Stimulated activated naive B cell treated with anti-CD40 and anti-IgM and Interleukin-4, amounts not matched to agents 10 μg/mL and 1 μg/mL and 100 μg/mL, for 72 hours (primary cell): ENCODE measurements around the gene TUT4.

Source experiments
- ATAC-seq, 2 donors: fragments of 150-1000 bp; cut with Tn5 transposase; replicated peaks; 2 replicates each; pipeline ENCODE4 v1.10.0; 2021; ENCODE audit warnings: moderate library complexity in 1 of 2
- DNase-seq: peaks from one replicate; pipeline ENCODE4 v3.0.0; 2021
- H3K27ac Mint-ChIP-seq: one replicate; pipeline ENCODE4 v1.8.0; 2022; ENCODE audit warnings: mild to moderate bottlenecking, mixed read lengths
- H3K27me3 Mint-ChIP-seq, 2 donors: one replicate each; pipeline ENCODE4 v1.8.0; 2022; ENCODE audit warnings: mixed read lengths in 2 of 2
- H3K36me3 Mint-ChIP-seq, 2 donors: one replicate each; pipeline ENCODE4 v1.8.0; 2022; ENCODE audit warnings: mixed read lengths in 2 of 2, mild to moderate bottlenecking in 1 of 2
- H3K4me1 Mint-ChIP-seq, 2 donors: one replicate each; pipeline ENCODE4 v1.8.0; 2022; ENCODE audit warnings: mixed read lengths in 2 of 2, mild to moderate bottlenecking in 1 of 2
- H3K4me3 Mint-ChIP-seq, 2 donors: one replicate each; pipeline ENCODE4 v1.8.0; 2022; ENCODE audit warnings: mild to moderate bottlenecking in 2 of 2, mixed read lengths in 2 of 2, moderate library complexity in 1 of 2
- H3K9me3 Mint-ChIP-seq, 2 donors: one replicate each; pipeline ENCODE4 v1.8.0; 2022; ENCODE audit warnings: mixed read lengths in 2 of 2, mild to moderate bottlenecking in 1 of 2

TUT4 gene

GRCh38 chr1:52552505-52553361 lies at the start of gene TUT4:
TSS of gene TUT4 (minus strand) at chr1:52553092. CDS start at chr1:52526280, 26,812 bp downstream.
- H3K4me3 Mint-ChIP-seq, result peak within 1 kb of the TSS in 1 of 2 donors; percentile 79
- peaks cover 0 to 5% of the 10 kb centered on the region in 2 donors for H3K36me3 Mint-ChIP-seq
- DNase-seq (peak; percentile 75), ATAC-seq (peak; percentile 65)
- H3K27ac Mint-ChIP-seq, result peak within 1 kb of the TSS; percentile 77
- peaks cover 15 to 34% of the 10 kb centered on the region in 2 donors for H3K4me1 Mint-ChIP-seq
- no peaks in the 10 kb centered on the region for H3K27me3 Mint-ChIP-seq
- H3K9me3 Mint-ChIP-seq, result no peaks in the 10 kb centered on the region

- Mint-ChIP-seq H3K27me3 (no peaks in the 10 kb centered on the region), H3K9me3 (no peaks in the 10 kb centered on the region), H3K27ac (peak within 1 kb of the TSS; percentile 94), H3K4me3 (peak within 1 kb of the TSS; percentile 86), H3K4me1 (peaks cover 42 to 59% of the 10 kb centered on the region in 2 donors), H3K36me3 (peaks cover 14 to 19% of the 10 kb centered on the region in 2 donors)
- ATAC-seq (peak; percentile 65), DNase-seq (peak; percentile 32)
These were observed 49.3 kb upstream of the TUT4 start, which contains the start of gene GPX7 for GRCh38 chr1:52601991-52602855. TSS of gene GPX7 (plus strand) at chr1:52602371. CDS start at chr1:52602410, 39 bp downstream.

- H3K36me3 Mint-ChIP-seq, result peaks cover 10 to 13% of the 10 kb centered on the region in 2 donors
- DNase-seq (no peak), ATAC-seq (no peak)
- no peaks in the 10 kb centered on the region for H3K27me3 Mint-ChIP-seq
- peaks cover 36 to 52% of the 10 kb centered on the region in 2 donors for H3K4me1 Mint-ChIP-seq
- H3K27ac Mint-ChIP-seq, result peak overlapping the region; percentile 93
- peak overlapping the region; percentile 83 to 85 for H3K4me3 Mint-ChIP-seq
- H3K9me3 Mint-ChIP-seq, result no peaks in the 10 kb centered on the region
These were observed 48.6 kb upstream of the TUT4 start for GRCh38 chr1:52601519-52601918.

GRCh38 chr1:52600533-52601179 lies 47.8 kb upstream of the TUT4 start:
- H3K4me3 Mint-ChIP-seq, result no peak overlapping the region
- no peaks in the 10 kb centered on the region for H3K27me3 Mint-ChIP-seq
- H3K9me3 Mint-ChIP-seq, result no peaks in the 10 kb centered on the region

GRCh38 chr1:52599236-52599635 lies 46.3 kb upstream of the TUT4 start:
- no peak for ATAC-seq
- Mint-ChIP-seq H3K36me3 (peaks cover 2% of the 10 kb centered on the region in 2 donors), H3K4me3 (no peak overlapping the region), H3K27ac (no peak overlapping the region), H3K9me3 (no peaks in the 10 kb centered on the region), H3K27me3 (no peaks in the 10 kb centered on the region), H3K4me1 (peaks cover 26 to 35% of the 10 kb centered on the region in 2 donors)
- DNase-seq, result no peak

More at GRCh38 chr1:52600533-52601179, 47.8 kb upstream of the TUT4 start:
- Mint-ChIP-seq H3K36me3 (peaks cover 5 to 7% of the 10 kb centered on the region in 2 donors), H3K4me1 (peaks cover 30 to 43% of the 10 kb centered on the region in 2 donors), H3K27ac (no peak overlapping the region)
- DNase-seq (no peak), ATAC-seq (no peak)

GRCh38 chr1:52598729-52599128 lies 45.8 kb upstream of the TUT4 start:
- ATAC-seq (no peak), DNase-seq (no peak)
- peaks cover 21 to 34% of the 10 kb centered on the region in 2 donors for H3K4me1 Mint-ChIP-seq
- no peaks in the 10 kb centered on the region for H3K27me3 Mint-ChIP-seq
- H3K9me3 Mint-ChIP-seq, result no peaks in the 10 kb centered on the region
- no peaks in the 10 kb centered on the region for H3K36me3 Mint-ChIP-seq
- H3K27ac Mint-ChIP-seq, result no peak overlapping the region
- H3K4me3 Mint-ChIP-seq, result no peak overlapping the region

- DNase-seq, result no peak
- Mint-ChIP-seq H3K4me1 (peaks cover 15 to 34% of the 10 kb centered on the region in 2 donors), H3K9me3 (no peaks in the 10 kb centered on the region), H3K27me3 (no peaks in the 10 kb centered on the region), H3K27ac (no peak overlapping the region), H3K4me3 (no peak overlapping the region), H3K36me3 (no peaks in the 10 kb centered on the region)
- ATAC-seq, result no peak
These were observed 45.0 kb upstream of the TUT4 start for GRCh38 chr1:52597912-52598311.

GRCh38 chr1:52595061-52595460 lies 42.2 kb upstream of the TUT4 start:
- Mint-ChIP-seq H3K4me3 (no peak overlapping the region), H3K4me1 (peaks cover 16 to 27% of the 10 kb centered on the region in 2 donors), H3K27ac (no peak overlapping the region), H3K9me3 (no peaks in the 10 kb centered on the region), H3K27me3 (no peaks in the 10 kb centered on the region), H3K36me3 (no peaks in the 10 kb centered on the region)
- DNase-seq (no peak), ATAC-seq (no peak)

GRCh38 chr1:52593495-52593894 lies 40.6 kb upstream of the TUT4 start:
- no peaks in the 10 kb centered on the region for H3K9me3 Mint-ChIP-seq
- H3K27me3 Mint-ChIP-seq, result no peaks in the 10 kb centered on the region
- no peak for DNase-seq
- no peak for ATAC-seq
- H3K27ac Mint-ChIP-seq, result no peak overlapping the region
- no peaks in the 10 kb centered on the region for H3K36me3 Mint-ChIP-seq
- H3K4me3 Mint-ChIP-seq, result no peak overlapping the region
- H3K4me1 Mint-ChIP-seq, result peaks cover 19 to 32% of the 10 kb centered on the region in 2 donors

GRCh38 chr1:52592637-52593323 lies 39.9 kb upstream of the TUT4 start:
- H3K27me3 Mint-ChIP-seq, result no peaks in the 10 kb centered on the region
- peak; percentile 56 to 57 for ATAC-seq
- H3K36me3 Mint-ChIP-seq, result no peaks in the 10 kb centered on the region
- no peak for DNase-seq
- no peaks in the 10 kb centered on the region for H3K9me3 Mint-ChIP-seq
- H3K4me1 Mint-ChIP-seq, result peaks cover 17 to 37% of the 10 kb centered on the region in 2 donors
- H3K4me3 Mint-ChIP-seq, result peak overlapping the region; percentile 10 to 30
- H3K27ac Mint-ChIP-seq, result peak overlapping the region; percentile 70

- H3K27ac Mint-ChIP-seq, result no peak overlapping the region
These were observed 37.4 kb upstream of the TUT4 start for GRCh38 chr1:52590266-52590665.

GRCh38 chr1:52588535-52588934 lies 35.6 kb upstream of the TUT4 start:
- DNase-seq, result no peak
- peaks cover 17 to 27% of the 10 kb centered on the region in 2 donors for H3K4me1 Mint-ChIP-seq
- H3K36me3 Mint-ChIP-seq, result no peaks in the 10 kb centered on the region
- H3K27ac Mint-ChIP-seq, result no peak overlapping the region
- ATAC-seq, result peak; percentile 44 to 71
- no peak overlapping the region for H3K4me3 Mint-ChIP-seq
- H3K27me3 Mint-ChIP-seq, result no peaks in the 10 kb centered on the region
- no peaks in the 10 kb centered on the region for H3K9me3 Mint-ChIP-seq

More at GRCh38 chr1:52590266-52590665, 37.4 kb upstream of the TUT4 start:
- Mint-ChIP-seq H3K36me3 (no peaks in the 10 kb centered on the region), H3K9me3 (no peaks in the 10 kb centered on the region), H3K4me3 (no peak overlapping the region), H3K4me1 (peaks cover 15 to 37% of the 10 kb centered on the region in 2 donors), H3K27me3 (no peaks in the 10 kb centered on the region)
- no peak for ATAC-seq
- no peak for DNase-seq

- no peak overlapping the region for H3K4me3 Mint-ChIP-seq
- peaks cover 16 to 22% of the 10 kb centered on the region in 2 donors for H3K4me1 Mint-ChIP-seq
- no peaks in the 10 kb centered on the region for H3K36me3 Mint-ChIP-seq
- no peak for DNase-seq
- no peaks in the 10 kb centered on the region for H3K27me3 Mint-ChIP-seq
- H3K27ac Mint-ChIP-seq, result no peak overlapping the region
- H3K9me3 Mint-ChIP-seq, result no peaks in the 10 kb centered on the region
- ATAC-seq, result no peak
These were observed 35.1 kb upstream of the TUT4 start for GRCh38 chr1:52588027-52588426.
